Measurements from ENCODE around the gene PIP5K1C.

PIP5K1C gene

DNA sequence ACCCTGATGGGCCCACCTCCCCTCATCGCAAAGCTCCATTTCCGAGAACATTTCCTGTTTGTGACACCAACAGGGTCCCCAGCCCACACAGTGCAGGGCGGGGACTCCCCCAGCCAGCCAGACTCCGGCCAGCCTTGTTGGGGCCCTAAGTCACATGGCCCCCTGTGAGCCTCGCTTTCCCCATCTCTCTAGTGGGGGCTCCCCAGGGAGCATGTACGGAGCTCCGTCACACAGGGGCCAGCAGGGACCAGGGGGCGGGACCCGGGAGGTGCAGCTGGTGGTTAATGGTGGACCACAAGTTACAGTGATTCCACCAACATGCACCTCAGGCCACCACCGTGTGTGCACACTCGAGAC is 95.3 kb downstream of the PIP5K1C start:
- no peak overlapping the region for H3K27ac ChIP-seq
- TF ChIP-seq CTCF (IDR thresholded peaks at IDR 0.05) (no peak), ZFX (IDR thresholded peaks at IDR 0.05; ENCODE audit: borderline replicate concordance) (no peak)

DNA sequence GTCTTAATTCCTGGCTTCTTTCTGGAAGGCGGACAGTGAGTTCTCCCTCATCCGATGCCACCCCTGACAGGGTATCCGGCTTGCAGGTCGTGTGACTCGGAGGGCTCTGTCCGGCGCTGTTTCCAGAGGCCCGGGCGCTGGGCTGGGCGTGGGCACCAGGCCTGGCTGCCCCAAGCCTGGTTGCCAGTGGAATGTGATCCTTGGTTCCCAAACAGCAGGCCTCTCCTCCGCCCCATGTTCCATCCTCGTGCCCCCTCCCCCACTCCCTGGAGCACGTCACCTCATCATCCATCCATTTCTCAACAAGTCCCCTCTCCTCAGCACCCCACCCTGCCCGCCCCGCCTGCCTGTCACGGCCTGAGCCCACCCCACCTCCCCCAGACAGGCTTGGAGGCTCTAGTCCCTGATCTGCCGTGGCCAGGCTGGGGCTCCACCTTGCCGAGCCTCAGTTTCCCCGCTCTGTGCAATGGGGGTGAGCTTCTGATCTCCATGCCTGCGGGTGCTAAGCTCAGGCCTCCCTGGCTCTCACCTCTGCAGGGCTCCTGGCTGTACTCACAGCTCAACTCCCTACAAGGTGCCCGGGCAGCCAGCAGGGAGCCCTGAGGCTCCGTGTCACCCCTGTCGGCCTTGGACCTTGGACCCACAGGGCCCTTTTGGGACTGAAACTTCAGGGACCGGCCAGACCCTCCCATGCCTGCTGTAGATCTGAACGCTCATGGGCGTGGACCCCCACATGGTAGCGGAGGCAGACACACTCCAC is 95.9 kb downstream of the PIP5K1C start:
- no peak overlapping the region for H3K27ac ChIP-seq
- TF ChIP-seq CTCF (IDR thresholded peaks at IDR 0.05), result no peak
- TF ChIP-seq ZFX (IDR thresholded peaks at IDR 0.05; ENCODE audit: borderline replicate concordance), result no peak

DNA sequence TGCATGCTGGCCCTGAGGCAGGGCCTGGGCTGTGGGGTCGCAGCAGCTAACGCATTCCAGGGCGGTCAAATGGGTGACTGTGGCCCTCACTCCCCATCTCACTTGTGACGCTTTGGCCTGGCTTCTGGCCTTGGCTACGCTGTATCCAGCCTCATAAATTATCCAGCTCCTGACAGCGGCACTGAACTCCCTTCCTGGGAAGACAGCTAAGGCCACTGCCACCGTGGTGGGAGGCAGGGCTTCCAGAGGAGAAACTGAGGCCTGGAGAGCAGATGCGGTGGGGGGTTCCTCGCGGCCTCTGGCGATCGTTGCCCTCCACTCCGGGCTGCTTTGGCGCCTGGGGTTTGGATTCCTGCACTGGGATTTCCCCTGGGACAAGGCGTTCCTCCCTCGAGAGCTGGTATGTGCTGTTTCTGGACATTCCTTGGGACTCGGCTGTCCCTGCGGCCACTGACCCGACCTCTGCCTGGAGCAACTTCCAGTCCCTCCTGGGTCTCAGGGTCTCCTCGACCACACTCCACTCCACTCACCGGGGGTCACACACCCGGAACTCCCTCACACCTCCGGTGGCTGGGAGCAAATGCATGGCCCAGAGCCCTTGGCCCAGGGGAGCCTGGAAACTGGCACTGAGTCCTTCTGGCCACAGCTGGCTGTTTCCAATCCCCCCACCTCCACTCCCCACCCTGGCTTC is 97.0 kb downstream of the PIP5K1C start:
- H3K27ac ChIP-seq, result no peak overlapping the region
- no peak for TF ChIP-seq CTCF (IDR thresholded peaks at IDR 0.05)
- no peak for TF ChIP-seq ZFX (IDR thresholded peaks at IDR 0.05; ENCODE audit: borderline replicate concordance)

GRCh38 chr19:3601021-3601420 is 99.2 kb downstream of the PIP5K1C start:
- H3K27ac ChIP-seq, result no peak overlapping the region
- TF ChIP-seq CTCF (IDR thresholded peaks at IDR 0.05) (no peak), ZFX (IDR thresholded peaks at IDR 0.05; ENCODE audit: borderline replicate concordance) (no peak)

GRCh38 chr19:3599776-3600187 is 100.5 kb downstream of the PIP5K1C start:
- TF ChIP-seq ZFX (IDR thresholded peaks at IDR 0.05; ENCODE audit: borderline replicate concordance) (no peak), CTCF (IDR thresholded peaks at IDR 0.05) (peak; percentile 28)
- H3K27ac ChIP-seq, result no peak overlapping the region

DNA sequence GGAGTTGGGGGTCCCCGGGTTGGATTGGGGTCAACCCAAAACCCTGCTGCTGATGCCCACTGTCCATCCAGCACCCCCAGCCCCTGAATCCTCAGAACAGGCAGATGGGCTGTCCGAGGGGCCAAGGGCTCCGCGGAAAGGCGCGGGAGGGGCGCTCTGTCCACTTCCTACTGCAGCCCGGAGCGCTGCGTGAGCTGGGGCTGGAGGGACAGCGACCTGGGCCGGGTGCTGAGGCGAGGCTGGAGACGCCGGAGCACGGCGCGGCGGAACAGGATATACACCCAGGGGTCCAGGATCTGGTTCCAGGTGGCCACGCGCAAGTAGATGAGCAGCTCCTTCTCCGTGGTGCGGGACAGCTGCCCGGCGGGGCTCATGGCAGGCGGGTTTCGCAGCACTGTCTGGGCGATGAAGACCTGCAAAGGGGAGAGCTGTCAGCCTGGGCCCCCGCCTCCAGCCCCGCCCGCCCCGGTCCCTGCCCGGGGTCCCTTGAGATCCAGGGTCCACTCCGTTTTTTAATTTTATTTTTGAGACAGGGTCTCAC is 104.7 kb downstream of the PIP5K1C start:
- TF ChIP-seq CTCF (IDR thresholded peaks at IDR 0.05), result no peak
- TF ChIP-seq ZFX (IDR thresholded peaks at IDR 0.05; ENCODE audit: borderline replicate concordance), result no peak
- H3K27ac ChIP-seq, result no peak overlapping the region

DNA sequence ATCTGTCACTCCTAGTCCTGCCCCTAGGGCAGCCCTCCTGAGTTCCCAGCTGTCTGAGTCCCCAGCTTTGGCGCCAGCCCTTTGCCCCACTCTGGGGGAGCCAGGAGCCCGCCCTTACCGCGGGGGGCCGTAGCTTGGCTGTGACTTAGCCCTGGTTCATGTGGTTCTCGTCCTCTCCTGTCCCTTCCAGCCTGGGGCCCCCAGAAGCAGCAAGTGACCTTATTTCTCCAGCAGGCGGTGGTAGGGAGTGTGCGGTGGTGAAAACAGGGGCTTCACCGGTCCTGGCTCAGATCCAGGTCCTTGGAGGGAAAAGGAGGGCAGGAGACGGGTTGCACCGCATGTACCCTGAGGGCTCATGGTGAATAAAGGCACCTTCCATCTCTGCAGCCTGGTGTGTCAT is 107.1 kb downstream of the PIP5K1C start:
- no peak for TF ChIP-seq CTCF (IDR thresholded peaks at IDR 0.05)
- TF ChIP-seq ZFX (IDR thresholded peaks at IDR 0.05; ENCODE audit: borderline replicate concordance), result no peak

More for the DNA sequence above, 107.1 kb downstream of the PIP5K1C start:
- H3K27ac ChIP-seq, result no peak overlapping the region

All from 22Rv1 (cell line).